Keratinocyte (primary cell): Measurements from ENCODE around the gene AP4S1. TPM values are rescaled to one million over a fixed set of nuclear protein-coding genes. Genes with fewer than 3 reads are reported as not detected.

Experiments used
- DNase-seq: peaks from one replicate; pipeline ENCODE4 v3.0.0-alpha.2; 2011; ENCODE audit warnings: low read depth, missing footprints, low spot score
- FAIRE-seq: peaks from 2 replicates; lab custom pipeline; 2011; peaks lifted over from hg19 to GRCh38; lab: Jason Lieb, UNC
- H2AFZ ChIP-seq: 2 replicates; pipeline ENCODE4 v1.6.0; 2012; ENCODE audit warnings: low read length, control low read depth, inconsistent platforms; ENCODE audit not compliant: control insufficient read depth
- H3K27ac ChIP-seq: 2 replicates; pipeline ENCODE4 v1.5.1; 2011; ENCODE audit warnings: low read length; ENCODE audit not compliant: control insufficient read depth, insufficient read depth
- H3K27me3 ChIP-seq: 3 replicates; pipeline ENCODE4 v1.6.0; 2011; ENCODE audit warnings: low read length; ENCODE audit not compliant: control insufficient read depth, insufficient read depth; ENCODE audit errors: extremely low read depth
- H3K36me3 ChIP-seq, 2 experiments: 2 replicates in 1 of 2; 3 replicates in 1 of 2; pipeline ENCODE4 v1.5.1; 2011; ENCODE audit warnings: low read length in 2 of 2, mild to moderate bottlenecking in 1 of 2; ENCODE audit not compliant: control insufficient read depth in 2 of 2, insufficient read depth in 2 of 2; ENCODE audit errors: extremely low read depth in 1 of 2
- H3K4me1 ChIP-seq: 3 replicates; pipeline ENCODE4 v1.5.1; 2011; ENCODE audit warnings: low read length; ENCODE audit not compliant: control insufficient read depth, insufficient read depth; ENCODE audit errors: extremely low read depth
- H3K4me2 ChIP-seq: 3 replicates; pipeline ENCODE4 v1.6.0; 2011; ENCODE audit warnings: low read depth, low read length; ENCODE audit not compliant: control insufficient read depth, insufficient read depth; ENCODE audit errors: extremely low read depth
- H3K4me3 ChIP-seq, 3 experiments: fragments of 200-600 bp in 1 of 3; sonication (generic) in 1 of 3; 2 replicates in 2 of 3; 3 replicates in 1 of 3; pipeline ENCODE4 v1.5.1; 2011 to 2016; ENCODE audit warnings: low read length in 3 of 3, mild to moderate bottlenecking in 3 of 3, control low read depth in 2 of 3, inconsistent platforms in 1 of 3, low read depth in 1 of 3, mixed read lengths in 1 of 3, mixed run types in 1 of 3, moderate library complexity in 1 of 3; ENCODE audit not compliant: control insufficient read depth in 2 of 3, insufficient read depth in 2 of 3; ENCODE audit errors: extremely low read depth in 1 of 3
- H3K79me2 ChIP-seq: 2 replicates; pipeline ENCODE4 v1.6.0; 2012; ENCODE audit warnings: low read length; ENCODE audit not compliant: control insufficient read depth, insufficient read depth
- H3K9ac ChIP-seq: 3 replicates; pipeline ENCODE4 v1.6.0; 2011; ENCODE audit warnings: low read length; ENCODE audit not compliant: control insufficient read depth, insufficient read depth; ENCODE audit errors: extremely low read depth
- H3K9me1 ChIP-seq: 3 replicates; pipeline ENCODE4 v1.6.0; 2011; ENCODE audit warnings: low read length; ENCODE audit not compliant: control insufficient read depth, insufficient read depth; ENCODE audit errors: extremely low read depth
- H3K9me3 ChIP-seq: 2 replicates; pipeline ENCODE4 v1.5.1; 2012; ENCODE audit warnings: low read depth, low read length; ENCODE audit not compliant: control insufficient read depth
- H4K20me1 ChIP-seq: 3 replicates; pipeline ENCODE4 v1.6.0; 2011; ENCODE audit warnings: low read length; ENCODE audit not compliant: control insufficient read depth, insufficient read depth; ENCODE audit errors: extremely low read depth
- CTCF ChIP-seq, 3 experiments: IDR thresholded peaks in 1 of 3; conservative IDR thresholded peaks in 1 of 3; optimal IDR thresholded peaks in 1 of 3; 2 replicates in 2 of 3; 3 replicates in 1 of 3; pipeline versions ENCODE3 to v1.5.1; 2011; ENCODE audit warnings: low read length in 3 of 3, mild to moderate bottlenecking in 3 of 3, moderate library complexity in 2 of 3, control low read depth in 1 of 3, inconsistent platforms in 1 of 3; ENCODE audit not compliant: insufficient read depth in 2 of 3; ENCODE audit errors: extremely low read depth in 1 of 3
- EZH2 ChIP-seq: IDR thresholded peaks from one replicate; pipeline ENCODE4 v1.6.1; 2012; ENCODE audit warnings: inconsistent platforms, mild to moderate bottlenecking, low read length, moderate library complexity
- dilution Hi-C: fragments of 300-500 bp; cut with MboI; formaldehyde crosslinking; loops from one replicate; pipeline ENCODE4 v1.7.0; 2020; ENCODE audit warnings: low sequenced_read_pairs; ENCODE audit not compliant: extremely low pct_ligation_motif_present
- polyA plus RNA-seq, 5 experiments: library from polyadenylated mRNA; depleted of rRNA in 3 of 5; stranded (reverse) in 3 of 5; stranded (forward) in 1 of 5; unstranded in 1 of 5; fragments of >200 nt; gene quantifications; 1 replicate in 1 of 5; 2 replicates in 3 of 5; 3 replicates in 1 of 5; pipeline versions ENCODE4 v1.2.1 to v1.2.3, GENCODE V29; 2011 to 2012; ENCODE audit warnings: missing spikeins in 2 of 5, low read depth in 1 of 5, low replicate concordance in 1 of 5

The AP4S1 gene
- polyA plus RNA-seq, 1 donor (not counting 4 experiments of a cell fraction or from before 2014, with no cell fraction given), result 6.2 TPM

- no peaks in the 10 kb centered on the region for H3K4me1 ChIP-seq
- no peak overlapping the region for H3K27ac ChIP-seq
- no peak overlapping the region for H3K9ac ChIP-seq
- no peak for DNase-seq
- no peaks in the 10 kb centered on the region for H3K79me2 ChIP-seq
- H3K4me3 ChIP-seq, result no peak overlapping the region
- no peak overlapping the region for H3K4me2 ChIP-seq
- H2AFZ ChIP-seq, result no peak overlapping the region
- H3K27me3 ChIP-seq, result no peaks in the 10 kb centered on the region
- no peaks in the 10 kb centered on the region for H4K20me1 ChIP-seq
- no peak for FAIRE-seq
- TF ChIP-seq CTCF (optimal IDR thresholded peaks at IDR 0.05 in 1 of 3, IDR thresholded peaks at IDR 0.05 in 1 of 3, conservative IDR thresholded peaks at IDR 0.05 in 1 of 3; ENCODE audit: extremely low read depth in 1 of 3, insufficient read depth in 2 of 3, low read length in 3 of 3), result no peak
- no peak for TF ChIP-seq EZH2
- dilution Hi-C loops, result no loop called here
- peaks cover 22 to 31% of the 10 kb centered on the region in 2 experiments for H3K36me3 ChIP-seq
- H3K9me1 ChIP-seq, result no peaks in the 10 kb centered on the region
- no peaks in the 10 kb centered on the region for H3K9me3 ChIP-seq
Observed at GRCh38 chr14:31122921-31123320, 97.5 kb downstream of the AP4S1 start.

- no peak overlapping the region for H3K27ac ChIP-seq
- no peaks in the 10 kb centered on the region for H3K9me3 ChIP-seq
- H3K4me1 ChIP-seq, result no peaks in the 10 kb centered on the region
- no peak for FAIRE-seq
- no peak overlapping the region for H3K9ac ChIP-seq
- no peak for DNase-seq
- H3K4me2 ChIP-seq, result no peak overlapping the region
- no peak overlapping the region for H2AFZ ChIP-seq
- TF ChIP-seq EZH2 (no peak), CTCF (optimal IDR thresholded peaks at IDR 0.05 in 1 of 3, IDR thresholded peaks at IDR 0.05 in 1 of 3, conservative IDR thresholded peaks at IDR 0.05 in 1 of 3; ENCODE audit: extremely low read depth in 1 of 3, insufficient read depth in 2 of 3, low read length in 3 of 3) (no peak)
- dilution Hi-C loops, result no loop called here
- H3K79me2 ChIP-seq, result no peaks in the 10 kb centered on the region
- no peak overlapping the region for H3K4me3 ChIP-seq
- H3K36me3 ChIP-seq, result peaks cover 26 to 39% of the 10 kb centered on the region in 2 experiments
- H4K20me1 ChIP-seq, result no peaks in the 10 kb centered on the region
- no peaks in the 10 kb centered on the region for H3K9me1 ChIP-seq
- no peaks in the 10 kb centered on the region for H3K27me3 ChIP-seq
Observed at GRCh38 chr14:31124197-31124596, 98.7 kb downstream of the AP4S1 start.
